Kidney (tissue), 14 donors: Measurements from ENCODE around the gene UBC. TPM values are rescaled to one million over a fixed set of nuclear protein-coding genes. Genes with fewer than 3 reads are reported as not detected.

Source experiments
- DNase-seq, 5 donors: peaks; one replicate each; pipeline ENCODE4 v3.0.0-alpha.2; 2013 to 2020
- FAIRE-seq: peaks from 2 replicates; lab custom pipeline; 2012; peaks lifted over from hg19 to GRCh38; lab: Jason Lieb, UNC
- H3K27ac ChIP-seq, 2 donors: one replicate each; pipeline ENCODE4 v1.7.0; 2013; ENCODE audit warnings: low read depth in 2 of 2, low read length in 2 of 2, inconsistent platforms in 1 of 2
- H3K27me3 ChIP-seq: one replicate; pipeline ENCODE4 v1.7.1; 2013; ENCODE audit warnings: low read length, inconsistent platforms; ENCODE audit not compliant: control insufficient read depth, insufficient read depth
- H3K36me3 ChIP-seq, 3 donors: one replicate each; pipeline versions ENCODE4 v1.7.0 to v1.7.1; 2013; ENCODE audit warnings: low read length in 3 of 3, control low read depth in 1 of 3, inconsistent platforms in 1 of 3; ENCODE audit not compliant: insufficient read depth in 3 of 3, control insufficient read depth in 2 of 3
- H3K4me1 ChIP-seq, 3 donors: one replicate each; pipeline versions ENCODE4 v1.7.0 to v1.7.1; 2013; ENCODE audit warnings: low read length in 3 of 3, inconsistent platforms in 1 of 3, low read depth in 1 of 3; ENCODE audit not compliant: control insufficient read depth in 2 of 3, insufficient read depth in 2 of 3
- H3K4me3 ChIP-seq, 3 donors: one replicate each; pipeline versions ENCODE4 v1.7.0 to v1.8.1; 2013; ENCODE audit warnings: low read length in 3 of 3, control low read depth in 1 of 3, inconsistent platforms in 1 of 3
- H3K9ac ChIP-seq, 3 donors: one replicate each; pipeline versions ENCODE4 v1.7.0 to v1.7.1; 2013; ENCODE audit warnings: low read length in 3 of 3, control low read depth in 1 of 3, inconsistent platforms in 1 of 3
- H3K9me3 ChIP-seq, 3 donors: one replicate each; pipeline versions ENCODE4 v1.7.0 to v1.7.1; 2013; ENCODE audit warnings: low read length in 3 of 3, control low read depth in 1 of 3, inconsistent platforms in 1 of 3; ENCODE audit not compliant: control insufficient read depth in 2 of 3, insufficient read depth in 1 of 3
- CTCF ChIP-seq: IDR thresholded peaks from 3 replicates; pipeline ENCODE4 v1.5.1; 2012; ENCODE audit warnings: mild to moderate bottlenecking, moderate library complexity, borderline replicate concordance; ENCODE audit not compliant: insufficient read depth; ENCODE audit errors: extremely low read depth
- intact Hi-C: fragments of 100-400 bp; cut with DNase I; formaldehyde crosslinking; loops from one replicate; pipeline ENCODE4 v1.11.1; 2022
- polyA plus RNA-seq: library from polyadenylated mRNA; stranded (reverse); fragments of 350-450 nt; fragmentation: Illumina TruSeq; extraction: RNeasy Lipid Tissue Mini Kit (QIAGEN cat#74804); gene quantifications from one replicate; pipeline ENCODE4 v1.2.3, GENCODE V29; 2014; ENCODE audit warnings: low read depth, low replicate concordance; ENCODE audit not compliant: insufficient read depth
- total RNA-seq: library from RNA; stranded (reverse); fragmentation: NEBNext Ultra II Directional; extraction: Animal tissue kit (Norgen Biotek cat#: 25700); gene quantifications from one replicate; pipeline ENCODE4 v1.2.1, GENCODE V29; 2021
- donor health status: control.
- donor health status: control.
- donor health status: control.
- donor health status: control.
- donor health status: control.
- donor health status: DM: yes; HTN: yes; CAD: no.
- donor health status: Normal renal cell carcinoma (clear cell type).

UBC gene
- total and polyA plus RNA-seq, 2 donors from 2014 or later = 952 to 1,132 TPM

- FAIRE-seq = no peak
- H3K36me3 ChIP-seq = peaks cover 0 to 4% (median 3%) of the 10 kb centered on the region in 3 donors
- no peaks in the 10 kb centered on the region for H3K27me3 ChIP-seq
- no peaks in the 10 kb centered on the region for H3K4me1 ChIP-seq
- DNase-seq = no peak
- intact Hi-C loops = no loop called here
- no peaks in the 10 kb centered on the region for H3K9me3 ChIP-seq
- no peak for TF ChIP-seq CTCF
- H3K9ac ChIP-seq = no peak overlapping the region
- no peak overlapping the region for H3K4me3 ChIP-seq
- H3K27ac ChIP-seq = no peak overlapping the region
Measured at GRCh38 chr12:124953689-124954405, 39.4 kb upstream of the UBC start.

- Histone ChIP-seq H3K4me1 (no peaks in the 10 kb centered on the region), H3K27ac (no peak overlapping the region), H3K36me3 (peaks cover 0 to 4% (median 3%) of the 10 kb centered on the region in 3 donors), H3K27me3 (no peaks in the 10 kb centered on the region), H3K9me3 (no peaks in the 10 kb centered on the region), H3K4me3 (no peak overlapping the region), H3K9ac (no peak overlapping the region)
- DNase-seq (no peak), FAIRE-seq (no peak)
- no peak for TF ChIP-seq CTCF
- intact Hi-C loops = no loop called here
Measured at GRCh38 chr12:124952801-124953200, 38.4 kb upstream of the UBC start.

- DNase-seq = no peak
- Histone ChIP-seq H3K27me3 (no peaks in the 10 kb centered on the region), H3K27ac (no peak overlapping the region), H3K36me3 (peaks cover 0 to 3% (median 2%) of the 10 kb centered on the region in 3 donors), H3K9me3 (no peaks in the 10 kb centered on the region), H3K4me1 (no peaks in the 10 kb centered on the region), H3K4me3 (no peak overlapping the region), H3K9ac (no peak overlapping the region)
- FAIRE-seq = no peak
- intact Hi-C loops = no loop called here
- no peak for TF ChIP-seq CTCF
Measured at GRCh38 chr12:124952295-124952694, 37.8 kb upstream of the UBC start.
